CD4-positive, alpha-beta T cell treated with Interleukin-6 for 4 hours (primary cell): ENCODE data around the gene NLGN3.
"Not testable (repeated sequence)": the region's sequence is repeated elsewhere in the genome, so short reads cannot be mapped to it uniquely, and the experiment has no call there.

Source experiments
- DNase-seq: peaks from one replicate; pipeline ENCODE4 v3.0.0-alpha.2; 2020; ENCODE audit warnings: mixed read lengths

NLGN3 gene

GRCh38 chrX:71173440-71173839 lies 28.8 kb downstream of the NLGN3 start:
- DNase-seq, result no peak

GRCh38 chrX:71174795-71175194 lies 30.2 kb downstream of the NLGN3 start:
- no peak for DNase-seq

GRCh38 chrX:71175531-71175930 lies 30.9 kb downstream of the NLGN3 start:
- DNase-seq, result no peak

- DNase-seq, result no peak
These were observed 32.7 kb downstream of the NLGN3 start for GRCh38 chrX:71177327-71177726.

GRCh38 chrX:71178908-71179307 lies 34.3 kb downstream of the NLGN3 start:
- DNase-seq, result peak; percentile 61

- DNase-seq, result not testable (repeated sequence)
These were observed 36.1 kb downstream of the NLGN3 start for GRCh38 chrX:71180579-71181265.

- DNase-seq, result peak; percentile 33
These were observed 36.9 kb downstream of the NLGN3 start for GRCh38 chrX:71181558-71181909.

GRCh38 chrX:71181910-71182799 lies 37.5 kb downstream of the NLGN3 start:
- DNase-seq, result peak; percentile 82

GRCh38 chrX:71182871-71183270 lies 38.2 kb downstream of the NLGN3 start:
- no peak for DNase-seq

- DNase-seq, result no peak
These were observed 38.7 kb downstream of the NLGN3 start for GRCh38 chrX:71183341-71183740.

- no peak for DNase-seq
These were observed 39.5 kb downstream of the NLGN3 start for GRCh38 chrX:71184092-71184491.

- no peak for DNase-seq
These were observed 40.3 kb downstream of the NLGN3 start for GRCh38 chrX:71184803-71185495.

- no peak for DNase-seq
These were observed 46.6 kb downstream of the NLGN3 start for GRCh38 chrX:71191248-71191647.

GRCh38 chrX:71195964-71196649 lies 51.5 kb downstream of the NLGN3 start:
- peak; percentile 13 for DNase-seq

- DNase-seq, result peak; percentile 19
These were observed 53.4 kb downstream of the NLGN3 start for GRCh38 chrX:71198066-71198465.

GRCh38 chrX:71199252-71200008 lies 54.8 kb downstream of the NLGN3 start:
- no peak for DNase-seq

- no peak for DNase-seq
These were observed 66.2 kb downstream of the NLGN3 start for GRCh38 chrX:71210816-71211215.

GRCh38 chrX:71212536-71212935 lies 67.9 kb downstream of the NLGN3 start:
- DNase-seq, result no peak

GRCh38 chrX:71214152-71214551 lies 69.5 kb downstream of the NLGN3 start:
- no peak for DNase-seq

GRCh38 chrX:71214604-71215337 lies 70.1 kb downstream of the NLGN3 start:
- DNase-seq, result no peak

GRCh38 chrX:71215338-71215912 lies 70.8 kb downstream of the NLGN3 start:
- no peak for DNase-seq
